ENCODE data around the gene RBM10. TPM values are rescaled to one million over a fixed set of nuclear protein-coding genes. Genes with fewer than 3 reads are reported as not detected.

Gene RBM10
- total and polyA plus RNA-seq, 2 experiments from 2014 or later: 39.5 to 101 TPM

DNA sequence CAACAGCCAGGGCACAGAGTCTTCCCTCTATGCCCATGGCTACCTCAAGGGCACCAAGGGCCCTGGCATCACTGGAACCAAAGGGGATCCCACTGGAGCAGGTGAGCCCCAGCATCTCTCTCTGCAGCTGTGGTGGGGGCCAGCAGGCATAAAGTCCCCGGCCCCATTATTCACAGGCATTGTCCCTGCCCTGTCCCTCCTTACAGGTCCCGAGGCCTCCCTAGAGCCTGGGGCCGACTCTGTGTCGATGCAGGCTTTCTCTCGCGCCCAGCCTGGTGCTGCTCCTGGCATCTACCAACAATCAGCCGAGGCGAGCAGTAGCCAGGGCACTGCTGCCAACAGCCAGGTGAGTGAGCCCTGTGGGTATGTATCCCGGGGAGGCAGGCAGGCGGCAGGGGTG is 36.3 kb downstream of the RBM10 start:
- TF ChIP-seq NANOG (IDR thresholded peaks at IDR 0.05; ENCODE audit: borderline replicate concordance) (no peak), CREB1 (CRISPR knock-in tag; IDR thresholded peaks at IDR 0.05; ENCODE audit: low read depth) (no peak), JUNB (IDR thresholded peaks at IDR 0.05; ENCODE audit: unreplicated experiment) (no peak), EZH2 (IDR thresholded peaks at IDR 0.05; ENCODE audit: low read depth, unreplicated experiment) (no peak), EZH2phosphoT487 (IDR thresholded peaks at IDR 0.05; ENCODE audit: unreplicated experiment) (no peak)
- TF ChIP-seq, protein P1, sequence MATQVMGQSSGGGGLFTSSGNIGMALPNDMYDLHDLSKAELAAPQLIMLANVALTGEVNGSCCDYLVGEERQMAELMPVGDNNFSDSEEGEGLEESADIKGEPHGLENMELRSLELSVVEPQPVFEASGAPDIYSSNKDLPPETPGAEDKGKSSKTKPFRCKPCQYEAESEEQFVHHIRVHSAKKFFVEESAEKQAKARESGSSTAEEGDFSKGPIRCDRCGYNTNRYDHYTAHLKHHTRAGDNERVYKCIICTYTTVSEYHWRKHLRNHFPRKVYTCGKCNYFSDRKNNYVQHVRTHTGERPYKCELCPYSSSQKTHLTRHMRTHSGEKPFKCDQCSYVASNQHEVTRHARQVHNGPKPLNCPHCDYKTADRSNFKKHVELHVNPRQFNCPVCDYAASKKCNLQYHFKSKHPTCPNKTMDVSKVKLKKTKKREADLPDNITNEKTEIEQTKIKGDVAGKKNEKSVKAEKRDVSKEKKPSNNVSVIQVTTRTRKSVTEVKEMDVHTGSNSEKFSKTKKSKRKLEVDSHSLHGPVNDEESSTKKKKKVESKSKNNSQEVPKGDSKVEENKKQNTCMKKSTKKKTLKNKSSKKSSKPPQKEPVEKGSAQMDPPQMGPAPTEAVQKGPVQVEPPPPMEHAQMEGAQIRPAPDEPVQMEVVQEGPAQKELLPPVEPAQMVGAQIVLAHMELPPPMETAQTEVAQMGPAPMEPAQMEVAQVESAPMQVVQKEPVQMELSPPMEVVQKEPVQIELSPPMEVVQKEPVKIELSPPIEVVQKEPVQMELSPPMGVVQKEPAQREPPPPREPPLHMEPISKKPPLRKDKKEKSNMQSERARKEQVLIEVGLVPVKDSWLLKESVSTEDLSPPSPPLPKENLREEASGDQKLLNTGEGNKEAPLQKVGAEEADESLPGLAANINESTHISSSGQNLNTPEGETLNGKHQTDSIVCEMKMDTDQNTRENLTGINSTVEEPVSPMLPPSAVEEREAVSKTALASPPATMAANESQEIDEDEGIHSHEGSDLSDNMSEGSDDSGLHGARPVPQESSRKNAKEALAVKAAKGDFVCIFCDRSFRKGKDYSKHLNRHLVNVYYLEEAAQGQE (IDR thresholded peaks at IDR 0.05; ENCODE audit: unreplicated experiment): no peak
- TF ChIP-seq, protein P2, sequence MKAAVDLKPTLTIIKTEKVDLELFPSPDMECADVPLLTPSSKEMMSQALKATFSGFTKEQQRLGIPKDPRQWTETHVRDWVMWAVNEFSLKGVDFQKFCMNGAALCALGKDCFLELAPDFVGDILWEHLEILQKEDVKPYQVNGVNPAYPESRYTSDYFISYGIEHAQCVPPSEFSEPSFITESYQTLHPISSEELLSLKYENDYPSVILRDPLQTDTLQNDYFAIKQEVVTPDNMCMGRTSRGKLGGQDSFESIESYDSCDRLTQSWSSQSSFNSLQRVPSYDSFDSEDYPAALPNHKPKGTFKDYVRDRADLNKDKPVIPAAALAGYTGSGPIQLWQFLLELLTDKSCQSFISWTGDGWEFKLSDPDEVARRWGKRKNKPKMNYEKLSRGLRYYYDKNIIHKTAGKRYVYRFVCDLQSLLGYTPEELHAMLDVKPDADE (IDR thresholded peaks at IDR 0.05): no peak
- H3K36me3 Mint-ChIP-seq (ENCODE audit: low read depth): peaks cover 42% of the 10 kb centered on the region
- Histone ChIP-seq H3K4me1 (ENCODE audit: insufficient read depth) (no peaks in the 10 kb centered on the region), H3K27ac (ENCODE audit: low read depth) (no peak overlapping the region), H3F3A (replicated peaks; ENCODE audit: low read depth) (no peaks in the 10 kb centered on the region), H4K20me1 (replicated peaks; ENCODE audit: insufficient read depth) (no peaks in the 10 kb centered on the region), H3K79me2 (replicated peaks; ENCODE audit: insufficient read depth) (no peaks in the 10 kb centered on the region), H3K9me2 (ENCODE audit: insufficient read depth) (no peaks in the 10 kb centered on the region), H3K36me3 (ENCODE audit: insufficient read depth) (0 out of 2 replicates have a peak, but pooled peaks cover 3% of the 10 kb centered on the region), H3K4me3 (no peak overlapping the region), H3K4me2 (no peak overlapping the region), H3K27me3 (ENCODE audit: insufficient read depth) (no peaks in the 10 kb centered on the region), H2AFZ (no peak overlapping the region)
- DNase-seq (ENCODE audit: low spot score) (no peak), ATAC-seq (no peak)
- no peaks in the 10 kb centered on the region for H3K9me3 Mint-ChIP-seq
- no peak overlapping the region for H3K4me3 Mint-ChIP-seq
- H3K4me1 Mint-ChIP-seq: no peaks in the 10 kb centered on the region
- no peak overlapping the region for H3K27ac Mint-ChIP-seq
- H3K27me3 Mint-ChIP-seq (ENCODE audit: insufficient read depth, low read depth, poor library complexity): peaks cover 2% of the 10 kb centered on the region

DNA sequence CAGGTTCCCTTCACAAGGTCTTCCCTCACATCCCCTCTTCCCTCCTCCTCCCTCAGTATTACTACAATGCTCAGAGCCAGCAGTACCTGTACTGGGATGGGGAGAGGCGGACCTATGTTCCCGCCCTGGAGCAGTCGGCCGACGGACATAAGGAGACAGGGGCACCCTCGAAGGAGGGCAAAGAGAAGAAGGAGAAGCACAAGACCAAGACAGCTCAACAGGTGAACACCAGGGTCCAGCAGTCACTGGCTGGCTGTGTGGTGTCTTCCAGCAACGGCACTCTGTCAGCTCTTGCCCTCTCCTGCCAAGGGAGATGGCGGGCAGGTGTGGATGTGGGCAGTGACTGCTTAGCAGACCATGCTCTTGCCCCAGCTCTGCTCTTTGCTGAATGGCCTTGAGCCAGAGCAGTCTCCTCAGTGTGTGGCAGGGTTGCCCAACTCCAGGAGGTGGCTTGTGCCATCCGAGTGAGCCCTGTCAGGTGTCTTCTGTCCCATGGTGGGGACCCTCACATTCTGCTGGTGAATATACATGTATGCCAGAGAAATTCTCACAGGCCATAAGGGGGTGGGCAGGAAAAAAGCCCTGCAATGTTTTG is 37.2 kb downstream of the RBM10 start:
- no peak overlapping the region for H3K27ac Mint-ChIP-seq
- H3K4me1 Mint-ChIP-seq: no peaks in the 10 kb centered on the region
- Histone ChIP-seq H3K4me1 (ENCODE audit: insufficient read depth) (no peaks in the 10 kb centered on the region), H4K20me1 (replicated peaks; ENCODE audit: insufficient read depth) (no peaks in the 10 kb centered on the region), H3K4me3 (no peak overlapping the region), H3K36me3 (ENCODE audit: insufficient read depth) (no peaks in the 10 kb centered on the region), H3K9me2 (ENCODE audit: insufficient read depth) (no peaks in the 10 kb centered on the region), H3K27me3 (ENCODE audit: insufficient read depth) (no peaks in the 10 kb centered on the region), H2AFZ (no peak overlapping the region), H3K4me2 (no peak overlapping the region), H3K79me2 (replicated peaks; ENCODE audit: insufficient read depth) (no peaks in the 10 kb centered on the region), H3K27ac (ENCODE audit: low read depth) (no peak overlapping the region), H3F3A (replicated peaks; ENCODE audit: low read depth) (0 out of 2 replicates have a peak, but pooled peaks cover 1% of the 10 kb centered on the region)
- H3K9me3 Mint-ChIP-seq: no peaks in the 10 kb centered on the region
- H3K27me3 Mint-ChIP-seq (ENCODE audit: insufficient read depth, low read depth, poor library complexity): peaks cover 2% of the 10 kb centered on the region
- no peak overlapping the region for H3K4me3 Mint-ChIP-seq
- DNase-seq (ENCODE audit: low spot score) (no peak), ATAC-seq (no peak)
- H3K36me3 Mint-ChIP-seq (ENCODE audit: low read depth): peaks cover 45% of the 10 kb centered on the region
- TF ChIP-seq, protein P2 (IDR thresholded peaks at IDR 0.05): no peak
- TF ChIP-seq POLR2AphosphoS5 (IDR thresholded peaks at IDR 0.05; ENCODE audit: low read depth): no peak
- no peak for TF ChIP-seq CREB1 (CRISPR knock-in tag; IDR thresholded peaks at IDR 0.05; ENCODE audit: low read depth)
- TF ChIP-seq, protein P1 (IDR thresholded peaks at IDR 0.05; ENCODE audit: unreplicated experiment): no peak
- no peak for TF ChIP-seq ZNF114 (CRISPR knock-in tag; IDR thresholded peaks at IDR 0.05)
- no peak for TF ChIP-seq EZH2 (IDR thresholded peaks at IDR 0.05; ENCODE audit: low read depth, unreplicated experiment)
- no peak for TF ChIP-seq NANOG (IDR thresholded peaks at IDR 0.05; ENCODE audit: borderline replicate concordance)
- TF ChIP-seq, protein P3, sequence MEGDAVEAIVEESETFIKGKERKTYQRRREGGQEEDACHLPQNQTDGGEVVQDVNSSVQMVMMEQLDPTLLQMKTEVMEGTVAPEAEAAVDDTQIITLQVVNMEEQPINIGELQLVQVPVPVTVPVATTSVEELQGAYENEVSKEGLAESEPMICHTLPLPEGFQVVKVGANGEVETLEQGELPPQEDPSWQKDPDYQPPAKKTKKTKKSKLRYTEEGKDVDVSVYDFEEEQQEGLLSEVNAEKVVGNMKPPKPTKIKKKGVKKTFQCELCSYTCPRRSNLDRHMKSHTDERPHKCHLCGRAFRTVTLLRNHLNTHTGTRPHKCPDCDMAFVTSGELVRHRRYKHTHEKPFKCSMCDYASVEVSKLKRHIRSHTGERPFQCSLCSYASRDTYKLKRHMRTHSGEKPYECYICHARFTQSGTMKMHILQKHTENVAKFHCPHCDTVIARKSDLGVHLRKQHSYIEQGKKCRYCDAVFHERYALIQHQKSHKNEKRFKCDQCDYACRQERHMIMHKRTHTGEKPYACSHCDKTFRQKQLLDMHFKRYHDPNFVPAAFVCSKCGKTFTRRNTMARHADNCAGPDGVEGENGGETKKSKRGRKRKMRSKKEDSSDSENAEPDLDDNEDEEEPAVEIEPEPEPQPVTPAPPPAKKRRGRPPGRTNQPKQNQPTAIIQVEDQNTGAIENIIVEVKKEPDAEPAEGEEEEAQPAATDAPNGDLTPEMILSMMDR (conservative IDR thresholded peaks at IDR 0.05; ENCODE audit: low read depth in 2 of 2): no peak
- TF ChIP-seq JUNB (IDR thresholded peaks at IDR 0.05; ENCODE audit: unreplicated experiment): no peak

All from GM23338 (cell line).